Fibroblast of skin of scalp (primary cell): ENCODE measurements around the gene PSMG4. TPM values are rescaled to one million over a fixed set of nuclear protein-coding genes. Genes with fewer than 3 reads are reported as not detected.

Source experiments
- DNase-seq: peaks from one replicate; pipeline ENCODE4 v3.0.0-alpha.2; 2013
- polyA plus RNA-seq, 2 experiments: library from polyadenylated mRNA; unstranded; fragments of 120-200 nt; gene quantifications; one replicate each; pipeline ENCODE4 v1.2.1, GENCODE V29; 2013; ENCODE audit not compliant: insufficient read length in 2 of 2

Gene PSMG4, protein sequence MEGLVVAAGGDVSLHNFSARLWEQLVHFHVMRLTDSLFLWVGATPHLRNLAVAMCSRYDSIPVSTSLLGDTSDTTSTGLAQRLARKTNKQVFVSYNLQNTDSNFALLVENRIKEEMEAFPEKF
- polyA plus RNA-seq (2013, experiment 1 of 2; ENCODE audit: insufficient read length): 17.0 TPM
- polyA plus RNA-seq (2013, experiment 2 of 2; ENCODE audit: insufficient read length): 18.5 TPM

- peak; percentile 91 for DNase-seq
These were observed at the start of gene PSMG4 for GRCh38 chr6:3258720-3259490. Gene PSMG4, plus strand, starts transcription at chr6:3258947. Its CDS starts 76 bp downstream, at chr6:3259023.

DNA sequence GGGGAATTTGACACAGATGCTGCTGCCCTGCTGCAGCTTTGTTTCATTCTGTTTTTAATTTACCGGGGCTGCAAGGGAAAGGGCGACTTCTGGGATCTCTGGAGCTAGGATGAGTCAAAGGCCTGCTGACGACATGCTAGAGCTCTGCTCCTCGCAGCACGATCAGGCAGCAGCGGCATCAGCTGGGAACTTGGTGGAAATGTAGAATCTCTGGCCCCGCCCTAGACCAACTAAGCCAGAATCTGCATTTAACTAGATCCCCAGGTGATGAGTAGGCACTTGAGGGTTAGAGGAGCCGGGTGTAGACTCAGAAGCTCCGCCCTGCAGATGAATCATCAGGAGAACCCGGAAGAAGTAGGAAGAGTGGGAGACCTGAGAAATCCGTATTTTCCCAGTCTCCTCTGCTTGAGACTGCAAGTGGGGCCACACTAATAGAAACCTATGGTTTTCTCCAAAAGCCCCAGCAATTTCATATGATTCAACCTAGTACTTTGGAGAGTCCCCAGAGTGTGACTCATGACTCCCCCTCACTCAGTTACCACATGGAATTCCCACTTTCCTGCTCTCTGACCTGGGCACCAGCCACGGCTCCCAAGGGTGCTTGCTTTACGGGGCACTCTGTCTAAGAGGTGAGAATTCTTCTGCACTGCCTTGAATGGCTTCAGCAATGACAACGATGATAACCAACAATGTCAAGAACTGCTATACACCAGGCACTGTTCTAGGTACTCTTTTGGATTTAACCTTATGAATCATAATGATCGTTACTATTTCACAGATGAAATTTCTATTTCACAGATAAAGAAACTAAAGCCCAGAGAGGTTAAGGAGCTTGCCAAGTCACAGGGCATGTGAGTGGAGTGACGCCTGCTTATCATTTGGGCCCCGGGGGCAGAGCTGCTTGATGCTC lies 49.4 kb upstream of the PSMG4 start:
- peak; percentile 98 for DNase-seq

- no peak for DNase-seq
These were observed 48.6 kb upstream of the PSMG4 start for GRCh38 chr6:3210024-3210610.

- DNase-seq: no peak
These were observed 47.1 kb upstream of the PSMG4 start for GRCh38 chr6:3211681-3212080.

DNA sequence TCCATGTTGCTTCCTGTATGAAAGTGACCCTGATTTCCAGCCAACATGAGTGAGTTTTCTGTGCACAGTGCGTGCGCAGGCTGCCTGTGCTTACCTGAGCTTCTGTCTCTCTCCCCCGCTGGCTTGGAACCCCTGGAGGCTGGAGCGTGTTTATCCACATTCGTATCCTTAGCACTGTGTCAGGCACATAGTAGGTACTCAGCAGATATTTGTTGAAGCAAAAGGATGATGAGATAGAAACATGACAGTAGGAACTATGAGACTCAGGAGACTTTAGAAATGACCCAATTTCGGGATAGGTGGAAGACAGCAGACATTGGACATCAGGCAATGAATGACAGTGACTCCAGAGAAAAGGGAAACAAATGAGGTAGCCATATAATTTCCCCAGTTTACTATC lies 46.5 kb upstream of the PSMG4 start:
- no peak for DNase-seq

DNA sequence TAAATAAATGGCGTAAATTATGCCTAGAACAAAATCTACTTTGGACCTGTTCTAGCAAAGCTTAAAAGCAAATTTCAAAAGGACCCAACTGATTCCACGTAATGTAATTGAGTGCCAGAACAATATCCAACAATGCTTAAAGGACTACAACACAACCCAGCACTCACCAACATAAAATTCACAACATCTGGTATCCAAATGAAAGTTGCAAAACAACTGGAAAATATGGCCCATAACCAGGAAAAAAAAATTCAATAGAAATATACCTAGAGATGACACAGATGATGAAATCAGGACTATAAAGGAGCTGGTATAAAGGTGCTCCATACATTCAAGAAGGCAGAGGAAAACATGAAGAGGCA lies 45.4 kb upstream of the PSMG4 start:
- no peak for DNase-seq

- DNase-seq: peak; percentile 57
These were observed 43.8 kb upstream of the PSMG4 start for GRCh38 chr6:3214898-3215297.

DNA sequence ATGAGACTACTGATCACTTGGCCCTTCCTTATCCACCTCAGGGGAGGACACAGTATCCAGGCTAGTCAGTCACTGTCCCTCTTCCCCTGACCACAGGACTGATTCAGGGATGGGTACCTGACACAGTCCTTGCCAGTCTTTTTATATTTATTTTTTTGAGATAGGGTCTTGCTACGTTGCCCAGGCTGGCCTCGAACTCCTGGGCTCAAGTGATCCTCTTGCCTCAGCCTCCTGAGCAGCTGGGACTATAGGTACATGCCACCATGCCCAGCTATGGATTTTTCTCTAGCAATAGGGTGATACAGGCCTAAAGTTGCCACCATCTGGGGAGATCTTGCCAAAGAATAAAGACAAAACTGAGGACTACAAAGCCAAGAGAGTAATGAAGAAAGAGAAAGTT lies 41.5 kb upstream of the PSMG4 start:
- no peak for DNase-seq

- DNase-seq: no peak
These were observed 40.5 kb upstream of the PSMG4 start for GRCh38 chr6:3218266-3218665.

GRCh38 chr6:3220366-3220765 lies 38.4 kb upstream of the PSMG4 start:
- no peak for DNase-seq

DNA sequence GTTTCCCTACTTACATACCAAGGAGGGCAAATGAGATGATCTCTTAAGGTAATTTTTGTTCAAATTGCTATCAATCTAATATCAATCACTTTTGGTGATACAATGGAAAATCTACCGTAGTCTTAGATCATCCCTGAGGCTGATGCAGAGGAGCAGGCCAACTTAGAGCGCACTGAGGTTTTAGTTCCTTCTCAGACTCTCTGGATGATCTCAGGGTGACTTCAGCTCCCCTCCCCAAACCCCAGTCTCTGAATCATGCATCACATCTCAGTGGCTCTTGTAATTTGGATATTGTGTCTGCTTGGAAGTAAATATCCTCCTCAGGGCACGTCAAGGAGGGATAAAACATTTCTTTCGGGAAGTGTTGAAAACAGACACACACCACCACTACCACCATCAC lies 37.2 kb upstream of the PSMG4 start:
- no peak for DNase-seq

GRCh38 chr6:3222506-3223038 lies 36.2 kb upstream of the PSMG4 start:
- no peak for DNase-seq

DNA sequence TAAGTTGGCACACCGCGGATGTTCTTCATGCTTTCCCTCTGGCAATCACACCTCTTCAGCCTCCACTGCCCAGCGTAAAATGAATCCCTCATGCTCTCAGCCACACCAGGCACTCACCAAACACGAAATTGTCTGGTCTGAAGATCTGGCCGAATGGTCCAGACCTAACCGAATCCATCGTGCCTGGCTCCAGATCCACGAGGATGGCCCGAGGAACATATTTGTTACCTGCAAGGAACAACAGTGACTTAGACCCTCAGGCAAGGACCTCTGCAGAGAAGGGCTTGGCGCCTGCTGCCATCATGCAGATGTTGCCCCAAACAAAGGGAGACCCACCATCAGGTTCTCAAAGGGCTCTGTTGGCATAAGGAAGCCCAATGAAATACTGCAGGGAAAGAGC lies 32.7 kb upstream of the PSMG4 start:
- DNase-seq: no peak

DNA sequence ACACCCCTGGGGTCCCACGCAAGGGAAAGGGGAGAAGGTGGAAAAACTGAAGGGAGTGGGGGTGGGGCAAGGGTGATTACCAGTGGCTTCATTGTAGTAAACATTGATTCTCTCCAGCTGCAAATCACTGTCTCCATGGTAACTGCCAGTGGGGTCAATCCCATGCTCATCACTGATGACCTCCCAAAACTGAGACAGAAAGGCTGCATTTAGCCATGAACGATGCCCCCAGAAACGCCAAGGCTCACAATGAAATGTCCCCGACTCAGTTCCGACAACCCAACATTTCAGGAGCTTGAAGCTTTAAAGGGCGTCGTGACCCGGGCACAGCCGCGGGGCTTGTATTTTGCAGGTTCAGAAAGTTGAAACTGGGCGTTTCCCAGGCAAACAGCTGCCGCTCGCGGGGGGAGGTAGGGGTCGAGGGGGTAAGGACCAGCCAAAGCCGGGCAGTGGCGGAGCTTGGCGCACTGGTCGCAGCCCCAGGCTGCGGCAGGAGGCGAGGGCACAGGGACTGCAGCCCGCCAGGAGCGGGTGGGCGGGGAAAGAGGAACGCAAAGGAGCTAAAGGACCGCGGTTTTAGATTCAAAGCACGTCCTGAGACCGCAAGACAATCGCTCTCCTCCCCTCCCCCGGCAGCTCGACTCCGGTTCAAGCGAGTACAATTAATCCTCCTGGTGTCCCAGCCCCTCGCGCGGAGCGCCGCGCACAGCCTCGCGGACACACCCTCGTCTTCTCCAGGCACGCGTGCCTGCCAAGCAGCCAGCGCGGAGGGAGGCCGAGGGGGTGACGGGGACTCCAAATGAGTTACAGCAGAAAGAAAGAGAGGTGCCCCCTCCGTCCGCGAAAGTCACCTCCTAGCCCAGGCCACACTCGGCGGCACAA lies 32.0 kb upstream of the PSMG4 start:
- DNase-seq: peak; percentile 38

DNA sequence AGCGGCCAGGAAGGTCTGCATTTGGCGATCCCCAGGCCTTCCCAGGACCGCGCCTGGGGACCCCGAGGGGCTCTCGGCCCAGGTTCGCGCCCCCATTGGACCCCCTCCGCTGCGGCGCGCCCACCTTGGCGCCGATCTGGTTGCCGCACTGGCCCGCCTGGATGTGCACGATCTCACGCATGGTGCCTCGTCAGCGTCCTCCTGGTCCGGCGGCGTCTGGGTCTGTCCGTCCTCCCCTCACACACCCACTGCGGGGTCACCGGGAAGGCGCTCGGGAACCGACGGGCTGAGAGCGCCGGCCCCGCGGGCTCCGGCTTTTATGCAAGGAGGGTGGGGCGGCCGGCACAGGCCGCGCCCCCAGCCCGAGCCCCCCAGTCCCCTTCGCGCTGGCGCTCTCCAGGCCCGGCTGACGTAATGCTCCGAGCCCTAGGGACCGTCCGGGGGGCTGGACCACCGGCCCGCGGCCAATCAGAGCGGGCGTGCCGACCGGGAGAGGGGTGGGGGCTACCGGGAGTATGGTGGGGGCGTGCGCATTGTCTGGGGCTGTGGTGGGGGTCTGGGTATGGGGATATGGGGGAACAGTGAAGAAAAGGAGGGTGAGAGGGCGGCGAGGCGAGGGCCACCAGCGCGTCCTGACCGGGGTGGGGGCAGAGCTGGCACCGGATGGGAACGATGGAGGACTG lies 31.2 kb upstream of the PSMG4 start, which contains the start of gene TUBB2B:
Gene TUBB2B (minus strand): TSS at position 291 of the 683 bp plus-strand sequence. CDS start 110 bp downstream, at position 181.
- DNase-seq: peak; percentile 83

- no peak for DNase-seq
These were observed 30.6 kb upstream of the PSMG4 start for GRCh38 chr6:3228046-3228671.

- no peak for DNase-seq
These were observed 29.8 kb upstream of the PSMG4 start for GRCh38 chr6:3228771-3229565.

- DNase-seq: peak; percentile 18
These were observed 29.1 kb upstream of the PSMG4 start for GRCh38 chr6:3229566-3230178.
